ENCODE measurements around the gene NOXO1.

Gene NOXO1

GRCh38 chr16:1981398-1981836 is at the start of gene NOXO1:
Gene NOXO1, minus strand, starts transcription at chr16:1981469. Its CDS starts 290 bp downstream, at chr16:1981179.
- H3K4me1 Mint-ChIP-seq (ENCODE audit: low read depth): peaks cover 21% of the 10 kb centered on the region
- H3K36me3 Mint-ChIP-seq (ENCODE audit: low read depth): peaks cover 8% of the 10 kb centered on the region
- H3K9me3 Mint-ChIP-seq: no peaks in the 10 kb centered on the region
- peaks cover 25% of the 10 kb centered on the region for H3K27me3 Mint-ChIP-seq
- H3K4me3 Mint-ChIP-seq: peak within 1 kb of the TSS; percentile 28
- H3K27ac Mint-ChIP-seq: peak within 1 kb of the TSS; percentile 11

DNA sequence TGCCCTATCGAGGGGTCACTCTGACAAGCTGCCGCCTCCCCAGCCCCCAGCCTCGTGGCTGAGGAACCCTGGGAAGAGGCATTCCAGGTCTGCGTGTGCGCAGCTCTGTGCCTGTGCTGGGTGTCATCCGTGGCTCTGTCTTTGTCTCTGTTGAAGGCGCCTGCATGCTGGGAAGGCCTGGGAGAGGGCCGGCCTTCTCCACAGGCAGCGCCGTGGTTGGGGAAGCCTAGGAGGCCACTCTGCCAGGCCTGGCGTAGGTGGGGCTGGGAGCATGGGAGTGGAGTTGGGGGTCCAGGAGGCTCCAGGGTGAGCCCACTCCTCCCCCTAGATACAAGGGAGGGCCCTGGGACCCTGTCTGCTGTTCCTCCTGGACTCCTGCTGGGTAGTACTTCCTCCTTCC is 48.8 kb upstream of the NOXO1 start:
- no peaks in the 10 kb centered on the region for H3K9me3 Mint-ChIP-seq
- H3K27me3 Mint-ChIP-seq: peaks cover 13% of the 10 kb centered on the region
- H3K36me3 Mint-ChIP-seq (ENCODE audit: low read depth): no peaks in the 10 kb centered on the region
- peaks cover 3% of the 10 kb centered on the region for H3K4me1 Mint-ChIP-seq (ENCODE audit: low read depth)
- no peak overlapping the region for H3K4me3 Mint-ChIP-seq
- H3K27ac Mint-ChIP-seq: no peak overlapping the region

DNA sequence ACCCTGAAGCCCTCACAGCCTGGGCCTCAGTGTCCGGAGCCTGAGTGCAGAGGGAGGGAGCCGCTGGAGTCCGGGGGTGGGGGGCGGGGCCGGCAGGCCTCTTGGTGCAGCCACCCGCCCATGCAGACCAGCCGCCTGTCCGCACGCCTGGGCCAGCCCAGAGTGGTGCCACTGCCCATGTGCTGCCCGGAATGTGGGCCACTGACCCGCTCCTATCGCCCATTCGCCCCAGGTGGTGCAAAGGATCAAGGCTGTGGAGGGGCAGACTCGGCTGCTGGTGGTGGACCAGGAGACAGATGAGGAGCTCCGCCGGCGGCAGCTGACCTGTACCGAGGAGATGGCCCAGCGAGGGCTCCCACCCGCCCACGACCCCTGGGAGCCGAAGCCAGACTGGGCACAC is 48.1 kb upstream of the NOXO1 start:
- Mint-ChIP-seq H3K27ac (no peak overlapping the region), H3K27me3 (peaks cover 14% of the 10 kb centered on the region), H3K9me3 (no peaks in the 10 kb centered on the region), H3K4me1 (ENCODE audit: low read depth) (peaks cover 4% of the 10 kb centered on the region), H3K36me3 (ENCODE audit: low read depth) (no peaks in the 10 kb centered on the region), H3K4me3 (no peak overlapping the region)

GRCh38 chr16:2028620-2029220 is 47.5 kb upstream of the NOXO1 start:
- no peaks in the 10 kb centered on the region for H3K9me3 Mint-ChIP-seq
- no peak overlapping the region for H3K4me3 Mint-ChIP-seq
- H3K27me3 Mint-ChIP-seq: peaks cover 16% of the 10 kb centered on the region
- no peaks in the 10 kb centered on the region for H3K36me3 Mint-ChIP-seq (ENCODE audit: low read depth)
- H3K27ac Mint-ChIP-seq: no peak overlapping the region
- peaks cover 6% of the 10 kb centered on the region for H3K4me1 Mint-ChIP-seq (ENCODE audit: low read depth)

DNA sequence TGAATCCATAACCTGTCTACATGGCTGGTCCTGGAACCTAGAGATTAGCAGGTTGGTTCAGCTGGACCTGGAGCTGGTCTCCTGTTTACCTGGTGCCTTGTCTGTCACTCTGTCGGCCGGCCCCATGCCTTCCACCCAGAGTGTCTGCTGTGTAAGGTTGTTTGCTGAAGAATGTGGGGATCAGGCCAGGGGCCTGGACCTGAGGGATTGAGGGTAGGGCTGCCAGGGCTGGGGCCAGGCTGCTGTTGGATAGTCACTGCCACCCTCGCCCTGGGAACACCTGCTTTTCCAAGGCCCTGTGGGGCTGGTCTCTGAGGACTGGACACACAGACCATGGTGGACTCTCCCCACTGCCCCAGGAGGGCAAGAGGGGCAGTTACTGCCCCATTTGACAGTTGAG is 46.9 kb upstream of the NOXO1 start:
- no peaks in the 10 kb centered on the region for H3K9me3 Mint-ChIP-seq
- peaks cover 10% of the 10 kb centered on the region for H3K4me1 Mint-ChIP-seq (ENCODE audit: low read depth)
- no peak overlapping the region for H3K27ac Mint-ChIP-seq
- peaks cover 16% of the 10 kb centered on the region for H3K27me3 Mint-ChIP-seq
- no peaks in the 10 kb centered on the region for H3K36me3 Mint-ChIP-seq (ENCODE audit: low read depth)
- no peak overlapping the region for H3K4me3 Mint-ChIP-seq

GRCh38 chr16:2027024-2028010 is 46.0 kb upstream of the NOXO1 start:
- peak overlapping the region; percentile 57 for H3K4me3 Mint-ChIP-seq
- H3K27me3 Mint-ChIP-seq: peaks cover 21% of the 10 kb centered on the region
- no peaks in the 10 kb centered on the region for H3K9me3 Mint-ChIP-seq
- peaks cover 18% of the 10 kb centered on the region for H3K4me1 Mint-ChIP-seq (ENCODE audit: low read depth)
- no peaks in the 10 kb centered on the region for H3K36me3 Mint-ChIP-seq (ENCODE audit: low read depth)
- H3K27ac Mint-ChIP-seq: no peak overlapping the region

GRCh38 chr16:2026461-2027023 is 45.3 kb upstream of the NOXO1 start, which contains the start of gene NHERF2:
Gene NHERF2, plus strand, starts transcription at chr16:2026902. Its CDS starts 104 bp downstream, at chr16:2027006.
- H3K27me3 Mint-ChIP-seq: peaks cover 26% of the 10 kb centered on the region
- H3K9me3 Mint-ChIP-seq: no peaks in the 10 kb centered on the region
- no peaks in the 10 kb centered on the region for H3K36me3 Mint-ChIP-seq (ENCODE audit: low read depth)
- H3K4me3 Mint-ChIP-seq: peak within 1 kb of the TSS; percentile 57
- H3K27ac Mint-ChIP-seq: no peak within 1 kb of the TSS
- H3K4me1 Mint-ChIP-seq (ENCODE audit: low read depth): peaks cover 18% of the 10 kb centered on the region

DNA sequence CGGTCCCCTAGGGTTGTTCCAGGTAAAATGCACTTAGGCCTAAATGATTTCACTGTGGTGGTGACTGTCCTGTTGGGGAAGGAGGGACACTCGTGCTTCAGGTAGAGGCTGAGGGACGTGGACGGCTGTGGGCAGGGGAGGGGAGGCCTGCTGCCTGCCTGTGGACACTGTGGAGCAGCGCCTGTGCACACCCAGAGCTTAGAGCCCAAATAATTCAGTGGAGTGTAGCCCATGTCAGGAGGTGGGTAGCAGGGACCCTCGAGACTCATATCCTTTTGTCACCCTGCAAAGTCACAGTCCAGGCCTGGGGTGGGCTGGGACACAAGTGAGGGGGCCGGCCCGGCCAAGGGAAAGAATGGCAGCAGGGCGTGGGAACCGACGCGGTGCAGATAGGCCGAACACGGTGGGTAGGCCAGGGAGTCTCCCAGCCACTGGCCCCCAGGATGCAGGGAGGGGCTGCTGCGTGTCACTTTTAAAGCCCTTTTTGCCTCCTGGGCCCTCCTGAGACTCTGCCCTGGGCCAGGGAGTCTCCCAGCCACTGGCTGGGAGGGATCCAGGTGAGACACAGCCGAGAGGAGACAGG is 44.7 kb upstream of the NOXO1 start:
- Mint-ChIP-seq H3K4me3 (no peak overlapping the region), H3K27me3 (peaks cover 29% of the 10 kb centered on the region), H3K4me1 (ENCODE audit: low read depth) (peaks cover 18% of the 10 kb centered on the region), H3K36me3 (ENCODE audit: low read depth) (no peaks in the 10 kb centered on the region), H3K27ac (no peak overlapping the region), H3K9me3 (no peaks in the 10 kb centered on the region)

DNA sequence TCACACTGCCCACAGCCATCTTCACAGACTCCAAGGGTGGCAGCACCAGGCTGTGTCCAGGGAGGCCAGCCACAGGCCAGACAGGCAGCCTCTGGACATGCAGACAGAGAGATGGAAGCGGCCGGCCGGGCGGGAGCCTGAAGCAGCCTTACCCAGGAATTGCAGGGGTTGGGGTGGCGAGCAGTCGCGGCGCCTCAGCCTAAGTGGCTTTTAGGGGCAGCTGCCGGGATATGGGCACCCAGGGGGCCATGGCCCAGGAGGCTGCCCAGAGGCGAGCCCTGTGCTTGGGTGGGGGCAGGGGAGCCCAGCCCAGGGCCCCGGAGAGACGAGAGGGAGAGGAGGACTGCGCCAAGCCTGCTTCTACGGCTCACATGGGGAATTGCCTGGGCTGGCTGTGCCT is 44.0 kb upstream of the NOXO1 start:
- Mint-ChIP-seq H3K9me3 (no peaks in the 10 kb centered on the region), H3K36me3 (ENCODE audit: low read depth) (no peaks in the 10 kb centered on the region), H3K27ac (no peak overlapping the region), H3K4me3 (no peak overlapping the region), H3K27me3 (peaks cover 33% of the 10 kb centered on the region), H3K4me1 (ENCODE audit: low read depth) (peaks cover 24% of the 10 kb centered on the region)

DNA sequence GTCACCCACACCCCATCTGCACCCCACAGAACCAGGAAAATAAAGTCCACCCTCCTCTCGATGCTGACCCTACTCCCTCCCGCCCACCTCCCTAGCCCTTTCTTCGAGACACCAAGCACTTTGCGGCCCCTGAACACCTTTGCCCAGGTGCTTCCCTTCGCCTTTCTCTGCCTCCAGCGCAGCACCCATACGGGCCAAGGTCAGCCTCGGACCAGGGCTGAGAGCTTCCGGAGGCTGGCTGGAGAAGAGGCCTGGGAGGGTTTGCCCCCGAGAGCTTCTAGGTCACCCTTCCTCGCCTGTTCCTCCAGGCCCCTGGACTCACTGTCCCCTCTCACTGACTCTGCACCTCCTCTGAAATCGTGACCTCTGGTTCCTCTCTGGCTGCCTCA is 42.8 kb upstream of the NOXO1 start:
- peak overlapping the region; percentile 35 for H3K4me3 Mint-ChIP-seq
- H3K9me3 Mint-ChIP-seq: no peaks in the 10 kb centered on the region
- peaks cover 24% of the 10 kb centered on the region for H3K4me1 Mint-ChIP-seq (ENCODE audit: low read depth)
- peaks cover 34% of the 10 kb centered on the region for H3K27me3 Mint-ChIP-seq
- no peaks in the 10 kb centered on the region for H3K36me3 Mint-ChIP-seq (ENCODE audit: low read depth)
- no peak overlapping the region for H3K27ac Mint-ChIP-seq

- Mint-ChIP-seq H3K27ac (no peak overlapping the region), H3K4me1 (ENCODE audit: low read depth) (peaks cover 24% of the 10 kb centered on the region), H3K27me3 (peaks cover 38% of the 10 kb centered on the region), H3K36me3 (ENCODE audit: low read depth) (no peaks in the 10 kb centered on the region), H3K4me3 (peak overlapping the region; percentile 63), H3K9me3 (no peaks in the 10 kb centered on the region)
These were observed 42.1 kb upstream of the NOXO1 start for GRCh38 chr16:2023092-2024031.

- no peaks in the 10 kb centered on the region for H3K9me3 Mint-ChIP-seq
- peak overlapping the region; percentile 0 for H3K27ac Mint-ChIP-seq
- H3K27me3 Mint-ChIP-seq: peaks cover 34% of the 10 kb centered on the region
- peaks cover 24% of the 10 kb centered on the region for H3K4me1 Mint-ChIP-seq (ENCODE audit: low read depth)
- H3K4me3 Mint-ChIP-seq: peak overlapping the region; percentile 63
- H3K36me3 Mint-ChIP-seq (ENCODE audit: low read depth): no peaks in the 10 kb centered on the region
These were observed 41.4 kb upstream of the NOXO1 start for GRCh38 chr16:2022723-2023091.

DNA sequence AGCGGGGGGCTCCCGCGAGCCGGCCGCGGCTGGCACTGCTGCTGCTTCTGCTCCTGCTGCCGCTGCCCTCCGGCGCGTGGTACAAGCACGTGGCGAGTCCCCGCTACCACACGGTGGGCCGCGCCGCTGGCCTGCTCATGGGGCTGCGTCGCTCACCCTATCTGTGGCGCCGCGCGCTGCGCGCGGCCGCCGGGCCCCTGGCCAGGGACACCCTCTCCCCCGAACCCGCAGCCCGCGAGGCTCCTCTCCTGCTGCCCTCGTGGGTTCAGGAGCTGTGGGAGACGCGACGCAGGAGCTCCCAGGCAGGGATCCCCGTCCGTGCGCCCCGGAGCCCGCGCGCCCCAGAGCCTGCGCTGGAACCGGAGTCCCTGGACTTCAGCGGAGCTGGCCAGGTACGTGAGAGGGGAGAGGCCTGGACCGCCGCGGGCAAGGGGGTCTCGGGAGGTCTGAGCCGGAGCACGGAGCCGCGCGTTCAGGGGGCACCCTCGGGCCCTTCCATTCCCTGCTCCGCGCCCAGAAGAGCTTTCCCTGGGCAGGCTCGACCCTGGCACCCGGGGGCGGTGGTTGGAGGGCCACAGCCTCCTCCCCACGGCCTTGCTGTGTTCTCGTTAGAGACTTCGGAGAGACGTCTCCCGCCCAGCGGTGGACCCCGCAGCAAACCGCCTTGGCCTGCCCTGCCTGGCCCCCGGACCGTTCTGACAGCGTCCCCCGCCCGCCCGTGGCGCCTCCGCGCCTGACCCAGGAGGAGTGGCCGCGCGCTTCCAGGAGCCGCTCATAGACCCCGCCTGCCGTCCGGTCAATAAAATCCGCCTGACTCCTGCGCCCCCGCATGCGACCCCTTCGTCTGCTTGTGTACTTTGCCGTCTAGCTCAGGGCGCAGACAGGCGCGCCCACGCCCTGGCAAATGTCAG is 38.9 kb upstream of the NOXO1 start:
- peak overlapping the region; percentile 55 for H3K27ac Mint-ChIP-seq
- no peaks in the 10 kb centered on the region for H3K9me3 Mint-ChIP-seq
- peak overlapping the region; percentile 72 for H3K4me3 Mint-ChIP-seq
- peaks cover 21% of the 10 kb centered on the region for H3K4me1 Mint-ChIP-seq (ENCODE audit: low read depth)
- peaks cover 25% of the 10 kb centered on the region for H3K27me3 Mint-ChIP-seq
- H3K36me3 Mint-ChIP-seq (ENCODE audit: low read depth): no peaks in the 10 kb centered on the region

Data from stimulated activated naive CD8-positive, alpha-beta T cell treated with anti-CD3 and anti-CD28 coated beads, Interleukin-15, Interleukin-2, amounts not matched to agents 100 ng/mL and 50 ng/mL, for 24 hours (primary cell).